Neural progenitor cell (in vitro differentiated cells): Measurements from ENCODE around the gene PDILT.

Experiments
- EZH2 ChIP-seq: fragments of 200-600 bp; sonication (generic); IDR thresholded peaks from 2 replicates; pipeline ENCODE4 v1.6.1; 2017; ENCODE audit warnings: antibody characterized with exemption, mild to moderate bottlenecking, moderate library complexity
- EZH2phosphoT487 ChIP-seq: fragments of 200-600 bp; sonication (generic); IDR thresholded peaks from 2 replicates; pipeline ENCODE4 v1.6.1; 2017; ENCODE audit warnings: antibody characterized with exemption
- TF ChIP-seq, protein P1 (sequence below): fragments of 200-600 bp; sonication (generic); IDR thresholded peaks from 2 replicates; pipeline ENCODE4 v1.5.1; 2017; ENCODE audit warnings: antibody characterized with exemption, mild to moderate bottlenecking

DNA sequence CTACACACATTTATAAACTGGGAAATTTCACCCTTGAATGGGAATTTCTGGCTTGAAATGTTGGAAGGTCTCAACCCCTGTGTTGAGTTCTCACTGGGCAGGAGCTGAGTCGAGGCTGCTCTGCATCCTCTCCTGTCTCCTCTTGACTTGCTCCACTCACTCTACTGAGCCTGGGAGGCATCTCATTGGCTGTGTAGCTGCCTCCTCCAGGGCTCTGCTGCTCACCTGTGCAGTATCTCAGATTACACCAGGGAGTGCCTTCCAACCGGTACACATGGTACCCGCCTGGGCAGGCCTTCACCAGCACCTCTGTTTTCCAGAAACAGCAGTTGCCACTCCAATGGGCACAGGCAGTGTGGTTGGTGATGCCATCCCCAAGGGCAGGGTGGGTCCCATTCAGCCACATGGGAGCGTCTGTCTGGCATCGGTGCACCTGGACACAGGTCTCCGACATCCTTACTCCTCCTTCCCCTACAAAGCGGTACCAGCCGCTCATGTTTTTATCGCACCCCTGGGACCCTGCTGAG, 80.9 kb downstream of the PDILT start:
- TF ChIP-seq, protein P1, sequence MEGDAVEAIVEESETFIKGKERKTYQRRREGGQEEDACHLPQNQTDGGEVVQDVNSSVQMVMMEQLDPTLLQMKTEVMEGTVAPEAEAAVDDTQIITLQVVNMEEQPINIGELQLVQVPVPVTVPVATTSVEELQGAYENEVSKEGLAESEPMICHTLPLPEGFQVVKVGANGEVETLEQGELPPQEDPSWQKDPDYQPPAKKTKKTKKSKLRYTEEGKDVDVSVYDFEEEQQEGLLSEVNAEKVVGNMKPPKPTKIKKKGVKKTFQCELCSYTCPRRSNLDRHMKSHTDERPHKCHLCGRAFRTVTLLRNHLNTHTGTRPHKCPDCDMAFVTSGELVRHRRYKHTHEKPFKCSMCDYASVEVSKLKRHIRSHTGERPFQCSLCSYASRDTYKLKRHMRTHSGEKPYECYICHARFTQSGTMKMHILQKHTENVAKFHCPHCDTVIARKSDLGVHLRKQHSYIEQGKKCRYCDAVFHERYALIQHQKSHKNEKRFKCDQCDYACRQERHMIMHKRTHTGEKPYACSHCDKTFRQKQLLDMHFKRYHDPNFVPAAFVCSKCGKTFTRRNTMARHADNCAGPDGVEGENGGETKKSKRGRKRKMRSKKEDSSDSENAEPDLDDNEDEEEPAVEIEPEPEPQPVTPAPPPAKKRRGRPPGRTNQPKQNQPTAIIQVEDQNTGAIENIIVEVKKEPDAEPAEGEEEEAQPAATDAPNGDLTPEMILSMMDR: no peak
- TF ChIP-seq EZH2: no peak
- no peak for TF ChIP-seq EZH2phosphoT487
